GM19193 (cell line): ENCODE results near the gene NAV2.

ENCODE experiments used
- POLR2A ChIP-seq: IDR thresholded peaks from 4 replicates; pipeline ENCODE4 v1.6.1; 2011; ENCODE audit not compliant: insufficient read depth, insufficient read length; ENCODE audit errors: extremely low read depth

Gene NAV2

DNA sequence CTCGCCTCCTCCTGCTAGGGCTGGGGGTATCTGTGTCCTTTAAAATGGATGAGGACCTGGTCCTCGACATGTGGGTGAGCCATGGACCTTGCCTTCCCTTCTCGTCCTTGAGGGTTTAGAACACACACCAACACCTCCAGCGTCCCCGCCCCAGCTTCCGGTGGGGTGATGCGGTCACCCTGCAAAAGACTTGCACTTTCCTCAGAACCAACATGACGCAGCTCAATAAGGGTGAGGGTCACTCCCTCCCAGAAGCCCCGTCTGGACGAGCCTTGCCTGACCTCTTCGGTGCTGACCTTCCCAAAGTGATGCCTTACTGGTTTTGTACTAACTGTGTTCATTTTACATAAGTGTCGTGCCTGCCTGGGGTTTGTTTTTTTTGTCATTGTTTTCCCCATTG is 406.7 kb downstream of the NAV2 start:
- no peak for TF ChIP-seq POLR2A

DNA sequence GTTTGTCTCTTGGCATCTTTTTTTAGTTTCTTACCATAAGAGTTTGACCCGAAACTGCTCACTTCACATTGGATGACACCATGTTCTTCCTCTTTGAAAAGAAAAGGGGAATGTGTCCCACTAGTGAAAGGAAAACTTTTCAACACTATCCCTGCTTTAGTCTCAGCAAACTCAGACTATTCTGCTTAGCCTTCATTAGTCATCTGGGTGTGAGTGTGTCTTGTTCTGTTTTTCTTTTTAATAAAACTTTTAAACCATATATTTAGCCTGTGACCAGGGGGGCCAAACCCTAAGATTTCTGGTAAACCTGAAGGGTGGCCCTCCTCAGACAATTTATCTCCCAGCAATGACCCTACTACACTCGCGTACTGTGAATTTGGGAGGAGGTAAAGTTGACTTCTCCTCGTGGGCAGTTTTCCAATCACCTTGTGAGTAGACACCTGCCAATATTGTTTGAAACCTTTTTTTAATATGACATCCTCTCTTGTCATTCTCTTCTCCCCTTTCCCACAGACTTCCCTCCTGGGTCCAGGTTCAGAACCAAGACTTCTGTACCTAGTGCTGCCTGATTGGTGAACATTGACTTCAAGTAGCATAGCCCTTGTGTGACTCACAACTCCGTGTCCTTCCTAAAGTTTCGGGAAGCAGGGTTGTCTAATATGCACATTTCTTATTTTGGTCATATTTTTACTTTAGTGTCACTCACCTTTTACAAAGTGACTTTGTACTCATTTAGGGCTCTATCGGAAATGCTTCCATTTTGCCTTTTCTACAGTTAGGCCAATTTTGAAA is 407.7 kb downstream of the NAV2 start:
- TF ChIP-seq POLR2A = no peak

GRCh38 chr11:20122131-20122530 is 409.5 kb downstream of the NAV2 start:
- TF ChIP-seq POLR2A = no peak

- TF ChIP-seq POLR2A = no peak
These were observed 413.3 kb downstream of the NAV2 start for GRCh38 chr11:20125927-20126326.

DNA sequence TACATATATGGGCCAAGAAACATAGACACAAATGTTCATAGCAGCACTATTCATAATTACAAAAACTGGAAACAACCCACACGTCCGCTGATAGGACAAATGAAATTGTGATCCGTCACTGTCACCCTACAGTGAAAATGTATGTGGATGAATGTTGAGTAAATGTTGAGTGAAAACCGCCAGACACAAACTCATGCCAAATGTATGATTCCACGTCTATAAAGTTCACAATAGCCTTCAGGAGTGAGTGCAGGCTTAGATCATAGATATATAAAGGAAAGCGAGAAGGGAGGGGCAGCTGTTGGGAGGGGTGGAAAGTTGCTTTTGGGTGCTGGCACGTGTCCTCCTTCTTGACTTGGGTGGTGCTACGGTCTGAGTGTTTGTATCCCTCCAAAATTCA is 414.1 kb downstream of the NAV2 start:
- TF ChIP-seq POLR2A = no peak

- no peak for TF ChIP-seq POLR2A
These were observed 415.3 kb downstream of the NAV2 start for GRCh38 chr11:20127671-20128527.

DNA sequence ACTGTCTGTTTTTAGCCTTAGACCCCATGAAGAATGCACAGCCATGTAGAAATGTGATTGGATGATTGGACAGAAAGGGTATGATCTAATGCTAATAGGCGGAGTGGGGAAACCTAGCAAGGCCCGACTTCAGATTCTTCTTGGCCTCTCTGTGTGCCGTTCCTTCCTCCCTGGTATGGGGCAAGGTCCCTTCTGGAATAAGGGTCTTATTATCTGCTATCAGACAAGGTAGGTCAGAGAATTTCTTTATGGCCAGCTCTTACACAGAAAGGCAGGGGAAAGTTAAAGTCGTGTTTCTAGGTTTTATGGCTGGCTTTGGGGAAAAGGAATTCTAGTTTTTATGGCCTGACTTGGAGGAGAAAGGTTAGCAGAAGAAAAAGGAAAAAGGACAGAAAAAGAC is 417.0 kb downstream of the NAV2 start:
- no peak for TF ChIP-seq POLR2A

DNA sequence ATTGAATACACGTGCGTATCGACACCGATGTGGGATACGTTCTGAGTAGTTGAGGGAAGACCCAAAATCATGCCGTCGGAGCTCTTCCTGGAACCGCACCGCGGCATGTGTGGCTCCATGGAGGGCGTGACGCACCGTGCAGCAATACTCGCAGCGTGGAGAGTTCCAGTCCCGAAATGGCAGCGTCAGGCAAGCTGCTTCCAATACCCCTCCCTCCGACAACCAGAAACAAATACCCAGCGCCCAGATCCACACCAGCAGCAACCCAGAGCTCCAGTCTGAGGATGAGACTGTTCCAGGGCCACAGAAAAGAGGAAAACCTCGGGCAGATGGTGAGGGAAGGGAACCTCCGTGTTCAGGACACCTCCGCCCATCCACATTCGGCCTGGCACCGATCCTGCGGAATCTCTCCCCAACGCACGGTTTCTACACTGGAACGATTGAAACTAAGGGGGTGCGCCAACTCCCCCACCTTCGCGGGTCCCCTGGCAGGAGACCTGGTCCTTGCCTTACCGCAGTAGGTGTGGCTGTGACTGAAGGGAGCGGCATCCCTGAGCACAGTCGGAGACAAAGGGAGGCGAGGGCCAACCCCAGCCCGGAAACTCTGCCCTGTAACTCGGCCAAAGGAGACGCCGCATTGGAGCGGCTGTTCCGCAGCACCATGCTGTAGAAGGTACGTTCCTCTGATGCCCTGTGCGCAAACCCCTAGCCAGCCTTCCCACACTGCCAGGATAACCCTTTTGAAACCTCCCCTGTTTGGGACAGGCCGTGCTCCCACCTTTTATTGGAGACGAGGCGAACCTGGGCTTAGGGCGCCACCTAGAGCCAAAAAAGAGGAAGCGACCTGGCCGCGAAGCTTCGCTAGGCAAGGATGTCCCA is 419.4 kb downstream of the NAV2 start:
- TF ChIP-seq POLR2A = no peak

DNA sequence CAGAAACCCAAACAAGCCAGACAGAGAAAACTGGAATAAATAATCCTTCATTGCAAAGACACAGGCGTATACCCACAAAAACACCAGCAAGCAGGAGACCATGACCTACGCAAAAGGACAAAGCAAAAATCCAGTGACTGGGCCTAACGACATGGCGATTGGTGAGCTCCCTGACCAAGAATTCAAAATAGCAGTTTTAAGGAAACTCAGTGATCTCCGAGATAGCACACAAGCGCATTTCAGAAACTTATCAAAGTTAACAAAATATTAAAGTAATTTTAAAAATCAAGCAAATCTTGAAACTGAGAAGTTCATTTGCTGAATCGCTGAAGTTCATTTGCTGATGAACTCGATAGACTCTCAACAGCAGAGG is 420.0 kb downstream of the NAV2 start:
- no peak for TF ChIP-seq POLR2A

GRCh38 chr11:20134991-20135736 is 422.5 kb downstream of the NAV2 start:
- no peak for TF ChIP-seq POLR2A

DNA sequence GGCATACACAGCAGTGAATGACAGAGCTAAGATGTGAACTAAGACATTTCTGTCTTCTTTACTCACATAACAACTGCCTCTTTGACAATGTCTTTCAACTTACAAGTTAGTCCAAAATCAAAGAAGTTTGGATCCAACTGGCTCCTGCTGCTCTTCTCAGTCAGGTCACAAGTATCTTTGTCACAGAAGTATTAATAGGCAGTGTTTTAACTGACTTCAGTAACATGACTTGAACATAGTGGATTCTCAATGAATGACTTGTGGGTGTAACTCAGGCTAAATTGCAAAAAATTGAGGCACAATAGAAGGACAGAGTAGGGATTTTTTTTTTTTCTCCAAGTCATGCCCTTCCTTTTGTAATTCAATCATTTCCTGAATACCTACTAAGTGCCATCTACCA is 425.0 kb downstream of the NAV2 start:
- no peak for TF ChIP-seq POLR2A

DNA sequence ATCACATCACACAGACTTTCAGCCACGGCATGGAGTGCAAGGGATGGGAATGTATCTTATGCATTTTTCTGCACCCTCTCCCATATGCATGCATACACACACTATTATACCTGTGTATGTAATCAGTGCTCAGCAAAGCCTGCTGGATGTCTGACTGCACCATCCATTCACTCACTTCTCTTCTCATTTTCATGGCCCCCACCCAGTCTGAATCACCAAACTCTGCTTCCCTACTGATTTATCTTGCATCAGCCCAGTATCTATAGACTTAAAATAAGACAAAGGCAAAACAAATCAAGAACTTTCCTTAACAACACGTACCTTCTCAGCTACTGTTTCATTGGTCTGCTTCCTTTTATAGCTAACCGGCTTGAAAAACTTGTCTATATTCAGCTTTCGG is 426.1 kb downstream of the NAV2 start:
- no peak for TF ChIP-seq POLR2A

DNA sequence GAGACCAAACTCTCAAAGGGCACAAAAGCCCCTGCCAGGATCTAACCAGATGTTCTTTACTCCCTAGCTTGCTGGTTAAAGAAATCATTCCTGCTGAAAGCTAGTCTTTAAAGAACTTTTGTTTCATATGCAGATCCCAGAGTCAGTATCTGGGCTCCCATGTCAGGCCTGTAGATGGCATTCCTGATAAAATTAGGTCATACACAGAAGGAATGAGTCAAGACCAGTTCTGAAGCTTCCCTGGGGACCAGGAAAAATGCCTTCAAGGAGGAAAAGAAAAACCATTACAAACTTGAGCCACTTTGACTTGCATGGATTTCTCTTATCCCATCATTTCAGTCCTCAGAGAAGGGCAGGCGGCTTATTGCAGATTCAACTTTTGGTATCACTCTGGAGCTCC is 441.7 kb downstream of the NAV2 start:
- TF ChIP-seq POLR2A = no peak

DNA sequence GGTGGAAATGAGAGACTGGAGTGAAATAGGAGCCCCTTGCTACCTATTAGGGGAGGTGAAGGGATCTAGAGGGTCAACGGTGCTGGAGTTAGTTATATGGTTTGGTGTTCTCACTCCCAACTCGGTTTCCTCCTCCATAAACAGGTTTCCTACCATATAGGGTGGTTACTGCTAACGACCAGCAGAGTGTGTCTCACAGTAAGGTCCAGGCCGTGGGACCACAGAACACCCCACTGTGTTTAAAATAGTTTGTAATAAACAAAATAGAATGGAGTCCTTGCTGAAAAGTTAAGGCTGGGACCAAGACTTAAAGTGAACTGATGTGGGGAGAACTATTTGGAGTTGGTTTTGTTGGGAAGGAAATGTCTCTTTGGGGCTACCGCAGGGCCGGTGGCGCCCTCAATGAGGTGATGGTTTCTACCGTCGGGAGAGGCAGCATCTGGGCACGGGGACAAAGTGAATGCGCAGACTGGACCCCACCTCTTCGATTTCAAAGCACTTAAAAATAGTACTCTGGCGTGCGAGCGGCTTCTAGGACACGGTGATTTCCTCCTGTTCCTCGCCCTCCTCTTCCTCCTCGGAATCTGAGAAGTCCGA is 443.1 kb downstream of the NAV2 start:
- no peak for TF ChIP-seq POLR2A
